IPS-18c (cell line): ENCODE results near the gene TEX35.
"Not testable (repeated sequence)": the region's sequence is repeated elsewhere in the genome, so short reads cannot be mapped to it uniquely, and the experiment has no call there.

Experiments
- H3K4me3 ChIP-seq: 2 replicates; pipeline ENCODE4 v1.7.0; 2013; ENCODE audit warnings: low read depth, mild to moderate bottlenecking, low read length, moderate library complexity; ENCODE audit not compliant: insufficient read depth
- H3K9me3 ChIP-seq: one replicate; pipeline ENCODE4 v1.6.1; 2013; ENCODE audit warnings: mild to moderate bottlenecking, low read length, moderate library complexity; ENCODE audit not compliant: control insufficient read depth, insufficient read depth

TEX35 gene

GRCh38 chr1:178490967-178491366 lies 21.9 kb upstream of the TEX35 start:
- Histone ChIP-seq H3K9me3 (no peaks in the 10 kb centered on the region), H3K4me3 (no peak overlapping the region)

- no peak overlapping the region for H3K4me3 ChIP-seq
Observed at GRCh38 chr1:178491721-178492120, 21.2 kb upstream of the TEX35 start.

GRCh38 chr1:178492341-178492740 lies 20.6 kb upstream of the TEX35 start:
- Histone ChIP-seq H3K4me3 (no peak overlapping the region), H3K9me3 (no peaks in the 10 kb centered on the region)

More at GRCh38 chr1:178491721-178492120, 21.2 kb upstream of the TEX35 start:
- H3K9me3 ChIP-seq: no peaks in the 10 kb centered on the region

- H3K9me3 ChIP-seq: no peaks in the 10 kb centered on the region
- H3K4me3 ChIP-seq: no peak overlapping the region
Observed at GRCh38 chr1:178493301-178493741, 19.6 kb upstream of the TEX35 start.

- H3K9me3 ChIP-seq: peaks cover 2% of the 10 kb centered on the region
Observed at GRCh38 chr1:178494569-178494971, 18.3 kb upstream of the TEX35 start.

GRCh38 chr1:178495158-178495557 lies 17.8 kb upstream of the TEX35 start:
- H3K4me3 ChIP-seq: no peak overlapping the region
- H3K9me3 ChIP-seq: peaks cover 2% of the 10 kb centered on the region

More at GRCh38 chr1:178494569-178494971, 18.3 kb upstream of the TEX35 start:
- no peak overlapping the region for H3K4me3 ChIP-seq

GRCh38 chr1:178495741-178496409 lies 17.0 kb upstream of the TEX35 start:
- peaks cover 2% of the 10 kb centered on the region for H3K9me3 ChIP-seq
- no peak overlapping the region for H3K4me3 ChIP-seq

GRCh38 chr1:178496410-178497135 lies 16.3 kb upstream of the TEX35 start, which contains the start of gene CLEC20A:
Gene CLEC20A, minus strand, starts transcription at chr1:178496964. Its CDS starts 25 bp downstream, at chr1:178496939.
- H3K4me3 ChIP-seq: no peak within 1 kb of the TSS
- peaks cover 2% of the 10 kb centered on the region for H3K9me3 ChIP-seq

GRCh38 chr1:178497903-178498478 lies 14.9 kb upstream of the TEX35 start:
- H3K4me3 ChIP-seq: no peak overlapping the region

GRCh38 chr1:178498896-178499675 lies 13.8 kb upstream of the TEX35 start:
- Histone ChIP-seq H3K9me3 (peaks cover 2% of the 10 kb centered on the region), H3K4me3 (no peak overlapping the region)

More at GRCh38 chr1:178497903-178498478, 14.9 kb upstream of the TEX35 start:
- peaks cover 2% of the 10 kb centered on the region for H3K9me3 ChIP-seq

GRCh38 chr1:178500091-178500770 lies 12.7 kb upstream of the TEX35 start:
- H3K4me3 ChIP-seq: no peak overlapping the region
- peaks cover 2% of the 10 kb centered on the region for H3K9me3 ChIP-seq

- H3K4me3 ChIP-seq: no peak overlapping the region
- H3K9me3 ChIP-seq: peaks cover 2% of the 10 kb centered on the region
Observed at GRCh38 chr1:178500936-178501554, 11.9 kb upstream of the TEX35 start.

GRCh38 chr1:178501705-178502329 lies 11.1 kb upstream of the TEX35 start:
- no peak overlapping the region for H3K4me3 ChIP-seq
- peaks cover 2% of the 10 kb centered on the region for H3K9me3 ChIP-seq

GRCh38 chr1:178502330-178502714 lies 10.6 kb upstream of the TEX35 start:
- Histone ChIP-seq H3K9me3 (peaks cover 2% of the 10 kb centered on the region), H3K4me3 (no peak overlapping the region)

- H3K4me3 ChIP-seq: no peak overlapping the region
- peaks cover 2% of the 10 kb centered on the region for H3K9me3 ChIP-seq
Observed at GRCh38 chr1:178502856-178503255, 10.1 kb upstream of the TEX35 start.

GRCh38 chr1:178503316-178503715 lies 9.6 kb upstream of the TEX35 start:
- H3K9me3 ChIP-seq, H3K4me3 ChIP-seq: not testable (repeated sequence)
